Stimulated activated CD4-positive, alpha-beta T cell treated with anti-CD3 and anti-CD28 coated beads, Interleukin-4, amount 100 ng/mL, for 4 hours (primary cell): Measurements from ENCODE around the gene STX16.
"Not testable (repeated sequence)": the region's sequence is repeated elsewhere in the genome, so short reads cannot be mapped to it uniquely, and the experiment has no call there.

Experiments
- DNase-seq, 2 experiments: peaks; one replicate each; pipeline ENCODE4 v3.0.0-alpha.2; 2020

The STX16 gene

DNA sequence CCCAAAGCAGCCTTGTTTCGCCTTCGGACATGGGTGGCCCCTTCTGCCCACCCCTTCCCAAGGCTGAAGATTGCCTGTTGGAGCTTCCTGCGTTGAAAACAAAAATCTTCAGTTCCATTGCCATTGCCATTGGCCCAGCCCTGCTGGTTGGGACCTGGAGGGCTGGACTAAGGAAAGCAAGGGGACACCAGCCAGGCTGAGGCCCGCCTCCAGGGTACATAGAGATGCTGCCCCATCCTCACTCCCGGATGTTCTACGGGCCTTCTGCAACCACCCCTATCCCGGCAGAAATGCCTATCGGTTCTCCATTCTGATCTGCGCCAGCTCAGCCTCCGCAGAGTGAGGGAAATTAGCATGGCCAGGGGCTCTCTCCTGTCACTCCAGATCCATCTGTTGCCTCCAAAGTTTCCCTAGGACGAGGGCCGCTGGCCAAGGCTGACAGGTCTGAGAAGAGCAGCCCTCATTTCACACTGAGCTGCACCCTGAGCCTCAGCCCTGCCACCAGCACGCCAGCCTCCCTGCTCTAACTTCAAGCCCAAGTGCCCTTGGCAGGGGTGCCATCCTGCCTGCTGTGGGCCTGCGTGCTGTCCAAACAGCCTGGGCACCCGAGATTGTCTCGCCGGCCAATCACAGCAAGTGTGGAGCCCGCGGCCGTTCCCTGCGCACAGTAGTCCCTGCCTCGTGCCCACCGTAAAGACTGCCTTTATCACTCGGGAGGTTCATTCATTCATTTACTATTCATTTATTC, 13.4 kb upstream of the STX16 start:
- no peak for DNase-seq

DNA sequence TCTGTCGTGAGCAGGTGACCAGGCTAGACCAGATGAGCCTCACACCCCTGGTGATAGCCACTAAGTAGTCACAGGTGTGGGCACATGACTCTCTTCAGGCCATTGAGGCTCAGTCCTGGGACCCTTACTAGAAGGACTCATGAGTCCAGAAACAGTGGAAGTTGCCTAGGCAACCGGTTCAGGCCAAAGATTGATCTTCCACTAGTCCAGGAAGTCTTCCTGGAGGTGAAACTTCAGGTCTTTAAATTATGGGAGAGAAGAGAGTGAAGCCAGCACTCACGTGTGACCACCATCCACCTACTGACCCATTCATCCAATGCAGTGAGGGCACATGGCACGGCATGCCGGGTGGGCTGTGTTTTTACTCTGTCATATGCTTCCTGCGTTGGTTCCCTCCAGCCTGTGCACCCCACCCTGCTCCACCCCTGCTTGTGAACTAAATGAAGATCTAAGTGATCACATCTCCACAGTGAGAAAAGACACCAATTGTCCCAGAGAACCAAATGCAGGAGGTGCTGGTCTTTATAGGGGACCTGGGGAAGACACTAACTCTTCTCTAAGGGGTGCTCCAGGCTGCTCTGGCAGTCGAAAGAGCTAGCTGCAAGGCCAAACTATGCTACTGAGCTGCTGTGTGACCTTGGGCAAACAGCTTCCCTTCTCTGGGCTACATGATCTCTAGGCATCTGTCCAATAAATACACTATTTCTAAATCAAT, 12.5 kb upstream of the STX16 start:
- no peak for DNase-seq

DNA sequence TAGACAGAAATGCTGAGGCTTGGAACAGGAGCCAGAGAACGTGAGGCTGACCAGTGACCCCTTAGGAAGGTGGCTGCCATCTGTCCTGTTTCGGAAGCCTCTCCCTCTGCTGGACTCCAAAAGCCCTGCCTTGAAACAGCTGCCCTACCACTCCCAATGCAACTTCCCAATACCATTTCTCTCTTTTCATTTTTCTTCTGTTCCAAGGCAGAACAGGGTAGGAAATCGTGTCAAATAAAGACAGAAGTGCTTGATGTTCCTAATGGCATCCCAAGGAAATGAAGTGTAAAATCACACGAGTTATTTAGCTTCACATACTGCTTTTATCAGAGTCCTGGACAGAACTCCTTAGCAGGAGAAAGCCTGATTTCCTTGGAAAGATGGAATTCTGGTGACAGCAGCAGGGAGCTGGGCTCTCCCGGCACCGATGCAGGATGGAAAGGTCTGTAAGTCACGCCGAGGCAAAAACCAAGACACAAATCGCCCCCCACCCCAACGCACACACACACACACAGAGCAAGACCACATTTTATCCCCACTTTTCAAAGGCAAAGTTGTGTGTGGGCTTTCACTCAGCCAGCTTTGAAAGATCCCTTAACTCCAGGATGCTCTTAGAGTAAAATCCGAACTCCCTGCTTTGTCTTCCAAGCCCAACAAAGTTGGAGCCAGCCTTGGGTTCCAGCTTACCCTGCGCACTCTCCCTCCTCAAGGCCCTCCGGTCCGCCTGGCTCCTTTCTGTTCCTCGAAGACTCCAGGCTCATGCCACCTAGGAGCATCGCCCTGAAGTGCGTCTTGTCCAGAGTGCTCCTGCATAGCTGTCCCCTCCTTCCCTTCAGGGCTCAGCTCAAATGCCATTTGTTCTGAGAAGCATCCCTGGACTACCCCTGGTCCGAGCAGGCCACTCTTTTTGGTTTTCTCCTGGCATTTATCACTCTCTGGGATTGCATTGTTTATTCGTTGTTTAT, 11.6 kb upstream of the STX16 start:
- DNase-seq = no peak

DNA sequence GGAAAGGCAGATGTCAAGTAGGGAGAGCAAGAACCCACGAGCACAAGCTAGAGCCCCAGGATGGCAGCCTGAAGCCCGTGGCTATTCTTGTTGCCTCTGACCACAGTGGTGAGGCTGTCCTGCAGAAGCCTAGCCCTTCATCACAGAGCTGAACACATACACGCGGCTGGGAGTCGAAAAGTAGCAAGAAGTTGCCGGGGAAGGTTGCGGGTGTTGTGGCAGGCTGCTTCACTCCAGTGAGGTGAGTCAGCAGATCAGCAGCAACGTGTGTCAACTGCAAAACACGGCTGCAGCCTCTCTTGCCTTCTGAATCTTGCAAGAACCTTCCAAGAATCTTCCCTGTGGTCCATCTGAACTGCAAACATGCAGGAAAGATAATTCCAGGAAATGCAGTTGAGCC, 10.6 kb upstream of the STX16 start:
- no peak for DNase-seq

DNA sequence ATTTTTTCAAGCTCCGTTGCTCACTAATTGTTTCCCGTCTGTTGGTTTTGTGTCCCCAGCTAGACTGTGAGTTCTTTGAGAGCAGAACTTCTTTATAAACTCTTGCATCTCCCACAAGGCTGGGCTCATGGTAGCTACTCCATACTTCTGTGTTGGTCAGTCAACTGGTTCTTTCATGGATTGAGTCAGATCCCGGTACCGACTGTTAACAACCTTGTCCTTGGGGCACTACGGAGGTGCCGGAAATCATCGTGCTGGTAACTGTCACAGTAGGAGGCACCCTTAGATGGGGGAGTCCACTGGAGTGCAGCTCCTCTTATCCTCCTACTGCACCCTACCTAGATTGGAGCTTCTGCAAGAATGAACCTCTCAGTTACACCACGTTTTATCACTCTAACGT, 8.6 kb upstream of the STX16 start:
- DNase-seq = no peak

DNA sequence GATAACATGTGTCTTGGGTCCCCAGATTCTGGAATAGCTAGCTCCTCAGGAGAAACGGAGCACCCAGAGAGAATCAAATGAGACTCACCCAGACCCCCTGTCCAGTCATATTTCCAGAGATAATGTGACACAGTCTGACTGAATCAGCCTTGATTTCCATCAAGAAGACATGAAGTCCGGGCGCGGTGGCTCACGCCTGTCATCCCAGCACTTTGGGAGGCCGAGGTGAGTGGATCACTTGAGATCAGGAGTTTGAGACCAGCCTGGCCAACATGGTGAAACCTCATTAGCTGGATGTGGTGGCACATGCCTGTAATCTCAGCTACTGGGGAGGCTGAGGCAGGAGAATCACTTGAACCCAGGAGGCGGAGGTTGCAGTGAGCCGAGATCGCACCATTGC, 8.2 kb upstream of the STX16 start:
- DNase-seq = not testable (repeated sequence)

DNA sequence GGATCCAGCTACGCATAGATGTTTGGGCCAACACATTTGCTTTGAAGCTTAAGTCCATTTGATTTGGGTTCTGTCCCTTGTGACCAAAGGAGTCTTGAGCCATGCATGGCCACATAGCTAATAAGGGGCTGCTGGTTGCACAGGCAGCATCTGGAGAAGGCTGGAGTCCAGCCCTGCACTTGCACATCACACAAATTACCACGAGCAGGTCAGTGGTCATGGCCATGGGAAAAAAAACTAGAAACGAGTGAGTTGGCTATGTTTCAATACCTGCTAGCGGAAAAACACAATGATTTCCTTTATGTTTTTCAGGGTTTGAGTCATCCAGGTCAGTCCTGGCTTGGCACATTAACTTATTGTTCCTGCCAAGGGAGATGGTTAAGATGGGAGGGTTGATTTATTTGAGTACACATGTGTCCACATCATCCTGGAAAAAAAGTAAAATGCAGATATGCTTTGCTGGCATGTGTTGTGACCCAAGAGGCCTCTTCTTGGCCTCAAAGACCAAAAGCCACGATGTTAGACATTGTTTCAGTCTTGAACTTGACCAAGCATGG, 5.6 kb upstream of the STX16 start:
- DNase-seq = no peak

DNA sequence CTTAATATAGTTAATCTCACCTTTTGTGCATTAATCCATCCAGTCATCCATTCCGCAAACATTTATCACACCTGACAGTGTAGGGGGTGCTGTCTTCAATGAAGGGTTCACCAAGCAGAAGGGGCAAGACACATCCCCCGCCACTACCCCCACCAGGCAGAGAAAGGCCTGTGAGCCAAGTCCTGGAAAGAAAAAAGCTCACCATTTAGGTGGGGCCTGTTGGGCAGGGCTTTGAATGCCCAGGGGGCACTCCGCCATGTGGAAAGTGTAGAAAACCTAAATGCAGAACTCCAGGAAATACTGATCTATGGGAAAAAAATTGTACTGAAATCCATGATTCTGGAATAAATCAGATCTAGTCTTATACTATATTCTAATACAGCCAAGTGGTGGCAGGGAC, 4.8 kb upstream of the STX16 start:
- DNase-seq = no peak

DNA sequence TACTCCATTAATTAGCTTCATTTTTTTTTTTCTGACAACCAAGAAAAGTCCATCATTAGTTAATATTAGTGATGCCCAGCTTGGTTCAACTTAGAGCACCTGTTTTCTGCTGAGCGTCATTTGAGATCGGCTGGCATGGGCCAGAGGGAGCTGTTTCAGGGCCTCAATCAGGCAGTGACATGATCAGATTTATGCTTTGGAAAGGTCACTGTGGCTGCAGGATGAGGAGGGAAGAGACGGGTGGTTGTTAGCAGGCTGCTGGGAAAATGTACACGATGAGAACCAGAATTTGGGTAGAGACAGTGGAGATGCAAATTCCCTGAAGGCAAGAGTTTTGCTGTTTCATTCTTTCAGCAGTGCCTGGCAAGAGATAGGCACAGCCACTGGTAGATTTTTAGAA, 4.4 kb upstream of the STX16 start:
- no peak for DNase-seq

DNA sequence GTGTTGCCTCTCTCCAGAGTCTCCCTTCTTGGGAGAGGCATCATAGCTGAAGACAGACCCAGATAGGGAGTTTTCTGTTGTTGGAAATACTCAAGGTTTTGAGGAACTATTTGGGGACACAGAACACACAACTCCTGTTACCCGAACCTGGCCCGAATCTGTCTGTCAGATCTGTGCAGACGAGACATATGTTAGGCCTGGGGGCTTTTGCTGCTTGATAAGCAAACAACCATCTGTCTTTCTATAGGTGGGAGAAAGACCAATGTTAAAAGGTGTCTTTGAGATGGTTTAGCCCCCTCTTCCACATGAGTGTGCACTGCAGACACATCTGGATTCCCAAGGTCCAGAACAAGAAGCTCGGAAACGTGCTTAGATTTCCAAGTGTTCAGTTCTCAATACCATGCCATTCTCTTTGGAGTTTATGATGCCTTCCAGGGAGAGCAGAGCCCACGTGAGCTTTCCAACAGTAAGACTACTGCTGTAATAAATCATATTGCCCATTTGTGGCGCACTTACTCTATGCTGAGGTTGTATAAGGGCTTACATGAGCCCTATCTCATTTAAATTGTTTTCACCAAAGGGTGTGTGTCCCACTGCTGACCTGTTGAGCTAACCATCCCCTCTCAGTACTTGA, 3.8 kb upstream of the STX16 start:
- no peak for DNase-seq

DNA sequence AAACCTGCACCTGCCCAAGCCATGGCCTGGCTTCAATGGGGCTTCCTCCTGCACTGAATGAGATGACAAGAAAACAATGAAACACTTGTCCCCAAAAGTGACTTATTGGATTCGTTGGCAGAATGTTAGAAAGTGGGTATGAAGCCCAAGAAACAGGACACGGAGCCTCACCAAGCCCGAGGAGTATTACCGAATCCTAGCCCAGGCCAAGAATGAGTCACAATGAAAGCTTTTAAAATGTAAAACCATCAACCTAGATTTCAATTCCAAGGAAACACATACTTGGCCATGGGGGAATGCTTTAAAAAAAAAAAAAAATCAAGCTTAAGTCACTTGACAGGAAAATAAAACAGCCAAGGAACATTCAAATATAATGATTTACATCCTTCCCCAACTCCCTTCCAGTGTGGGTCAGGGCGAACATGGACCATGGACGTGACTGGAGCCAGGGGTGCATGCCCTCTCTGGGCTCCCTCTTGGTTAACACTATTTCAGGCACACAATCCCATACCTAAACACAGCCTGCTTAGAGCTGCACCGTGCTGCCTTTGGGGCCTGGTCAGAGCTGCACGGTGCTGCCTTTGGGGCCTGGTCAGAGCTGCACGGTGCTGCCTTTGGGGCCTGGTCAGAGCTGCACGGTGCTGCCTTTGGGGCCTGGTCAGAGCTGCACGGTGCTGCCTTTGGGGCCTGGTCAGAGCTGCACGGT, 3.1 kb upstream of the STX16 start:
- DNase-seq = no peak

DNA sequence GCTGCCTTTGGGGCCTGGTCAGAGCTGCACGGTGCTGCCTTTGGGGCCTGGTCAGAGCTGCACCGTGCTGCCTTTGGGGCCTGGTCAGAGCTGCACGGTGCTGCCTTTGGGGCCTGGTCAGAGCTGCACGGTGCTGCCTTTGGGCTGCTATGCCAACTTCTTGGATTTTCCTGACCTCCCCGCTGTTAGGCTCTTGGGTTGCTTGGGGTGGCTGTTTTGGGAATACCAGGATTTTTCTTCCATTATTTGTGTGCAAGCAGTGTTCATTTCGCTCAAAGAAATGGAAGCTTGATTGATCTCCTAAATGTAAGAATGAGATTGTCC, 2.6 kb upstream of the STX16 start:
- DNase-seq = not testable (repeated sequence)

DNA sequence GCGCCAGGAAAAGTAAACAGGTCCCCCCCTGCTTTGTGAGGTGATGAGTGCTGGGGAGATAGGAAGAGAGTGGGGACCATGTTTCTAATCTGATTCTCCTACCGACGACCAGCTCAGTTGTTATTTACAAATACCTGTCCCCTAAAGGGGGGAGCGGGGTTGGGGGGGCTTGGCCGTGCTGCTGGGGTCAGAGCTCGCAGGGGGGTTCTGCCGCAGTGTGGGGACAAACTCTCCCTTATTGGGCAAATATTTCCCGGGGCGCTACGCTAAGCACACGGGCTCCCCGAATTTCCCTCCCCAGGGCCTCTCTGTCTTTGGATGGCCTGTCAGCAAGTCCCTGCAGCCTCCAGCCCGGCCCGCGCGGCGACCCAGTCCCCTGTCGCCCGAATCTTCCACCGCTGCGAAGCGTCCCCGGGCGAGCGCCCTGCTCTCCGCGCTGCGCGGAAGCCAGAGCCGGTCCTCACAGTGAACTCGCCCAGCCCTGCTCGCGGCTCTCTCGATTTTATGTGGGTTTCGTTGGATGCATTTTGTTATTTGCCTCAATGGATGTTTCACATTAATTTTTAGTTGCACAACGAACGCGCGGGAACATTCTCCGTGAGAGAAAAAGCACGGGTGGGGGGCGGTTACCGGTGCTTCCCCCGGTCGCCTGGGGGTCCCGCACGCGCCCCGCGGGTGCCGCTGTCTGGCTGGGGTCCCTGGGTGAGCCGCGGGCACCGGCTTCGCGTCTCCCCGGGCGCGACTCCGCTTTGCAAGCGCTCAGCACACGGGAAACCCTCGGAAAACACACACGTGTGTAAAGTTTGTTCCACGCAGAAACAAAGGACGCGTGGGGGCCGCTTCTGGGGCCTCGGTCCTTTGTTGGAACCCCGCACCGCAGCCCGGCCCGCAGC, 1.5 kb upstream of the STX16 start:
- DNase-seq = peak in 1 of 2 experiments; percentile 43

DNA sequence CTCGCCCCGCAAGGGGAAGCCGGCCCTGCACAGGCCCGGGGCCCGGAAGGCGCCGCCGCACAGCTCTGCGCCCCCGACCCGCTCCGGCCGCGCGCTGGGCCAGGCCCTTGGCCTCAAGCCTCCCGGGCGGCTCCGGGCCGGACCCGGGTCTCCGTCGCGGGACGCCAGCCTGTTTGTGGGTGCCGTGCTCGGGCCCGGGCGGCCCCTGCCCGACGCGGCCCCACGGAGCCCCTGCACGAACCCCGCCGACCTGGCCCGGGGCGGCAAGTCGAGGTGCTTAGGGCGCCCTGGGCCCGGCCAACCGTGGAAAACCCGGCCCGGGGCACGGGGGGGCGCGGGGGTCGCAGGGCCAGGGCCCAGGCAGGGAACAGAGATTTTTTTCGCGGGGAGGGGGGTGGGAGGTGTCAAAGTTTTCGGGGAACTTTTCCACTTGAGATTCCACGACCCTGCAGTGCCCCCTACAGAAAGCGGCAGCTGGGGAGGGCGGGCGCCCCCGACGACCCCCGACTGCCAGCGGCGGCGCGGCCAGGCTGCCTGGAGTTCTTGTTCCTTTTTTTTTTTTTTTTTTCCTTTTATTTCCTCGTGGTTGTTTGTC, 805 bp upstream of the STX16 start:
- DNase-seq = peak; percentile 41 to 49

DNA sequence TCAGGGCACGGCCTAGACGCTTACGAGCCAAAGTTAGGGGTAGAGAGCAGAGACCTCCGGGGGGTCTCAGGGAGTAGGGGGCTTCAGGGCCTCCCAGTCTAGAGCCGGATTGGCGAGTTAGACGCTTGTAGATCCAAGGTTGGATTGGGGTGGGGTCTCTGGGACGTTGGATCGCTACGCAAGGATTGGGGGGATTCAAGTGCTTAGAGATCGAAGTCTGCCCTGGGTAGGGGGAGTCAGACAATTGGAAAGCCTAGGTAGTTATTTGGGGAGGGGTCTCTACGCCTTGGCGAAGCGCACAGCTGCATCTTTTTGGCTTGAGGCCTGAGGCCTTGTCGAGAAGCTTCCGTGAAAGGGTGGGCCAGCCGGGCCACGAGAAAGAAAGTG, 469 bp downstream of the STX16 start:
- DNase-seq = no peak

DNA sequence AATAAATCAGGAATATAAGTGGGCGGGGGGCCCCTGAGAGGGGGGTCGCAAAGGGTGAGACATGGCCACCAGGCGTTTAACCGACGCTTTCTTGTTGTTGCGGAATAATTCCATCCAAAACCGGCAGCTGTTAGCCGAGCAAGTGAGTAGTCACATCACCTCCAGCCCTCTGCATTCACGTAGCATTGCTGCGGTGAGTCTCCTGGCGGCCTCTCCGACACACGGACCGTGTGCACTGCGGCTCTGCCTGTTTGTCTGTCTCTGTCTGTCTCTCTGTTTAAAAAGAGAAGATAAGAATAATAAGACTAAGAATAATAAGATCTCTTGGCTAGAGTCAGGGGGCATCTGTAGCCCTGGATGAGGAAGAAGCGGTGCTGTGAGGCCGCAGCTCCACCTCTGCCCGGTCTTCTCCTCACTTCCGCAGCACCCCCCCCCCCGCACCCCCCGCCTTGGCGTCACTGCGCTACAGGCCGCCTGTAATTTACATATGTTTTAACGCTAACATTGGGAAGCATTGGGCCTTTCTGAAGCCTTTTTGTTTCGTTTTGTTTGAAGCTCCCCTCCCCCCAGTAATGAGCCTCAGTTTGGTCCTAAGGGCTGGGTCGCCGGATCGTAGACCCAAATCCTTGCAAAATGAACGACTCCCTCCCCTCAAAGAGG, 993 bp downstream of the STX16 start:
- DNase-seq = peak; percentile 44 to 74

DNA sequence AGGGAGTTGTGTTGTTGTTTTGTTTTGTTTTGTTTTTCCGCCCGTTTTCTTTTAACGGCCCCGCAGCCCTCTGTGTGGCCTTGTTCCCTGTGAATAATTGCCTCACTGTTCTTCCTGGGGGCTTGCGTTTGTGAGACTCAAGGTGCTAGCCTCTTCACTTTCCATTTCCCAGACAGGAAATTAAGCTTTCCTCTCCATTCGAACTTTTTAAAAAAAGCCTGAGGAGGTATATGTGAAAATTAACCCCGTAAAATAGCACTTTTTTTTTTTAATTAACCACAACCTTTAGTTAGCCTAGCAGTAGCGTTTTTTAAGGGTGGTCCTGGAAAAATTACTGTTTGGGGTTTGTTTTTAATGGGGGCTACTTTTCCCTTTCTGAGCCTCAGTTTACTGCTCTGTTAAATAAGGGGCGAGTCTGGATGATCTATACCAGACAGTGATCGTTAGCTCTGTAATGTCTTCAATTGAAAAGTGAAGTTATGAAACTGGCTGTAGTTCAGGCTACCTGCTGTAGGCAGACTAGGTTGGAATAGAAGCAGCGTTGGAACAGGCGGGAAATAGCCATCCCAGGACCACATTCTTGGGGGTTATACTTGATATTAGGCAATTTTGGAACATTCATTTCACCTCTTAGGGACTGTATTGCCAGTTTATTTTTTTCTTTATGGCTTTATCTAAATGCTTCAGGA, 1.7 kb downstream of the STX16 start:
- DNase-seq = no peak

DNA sequence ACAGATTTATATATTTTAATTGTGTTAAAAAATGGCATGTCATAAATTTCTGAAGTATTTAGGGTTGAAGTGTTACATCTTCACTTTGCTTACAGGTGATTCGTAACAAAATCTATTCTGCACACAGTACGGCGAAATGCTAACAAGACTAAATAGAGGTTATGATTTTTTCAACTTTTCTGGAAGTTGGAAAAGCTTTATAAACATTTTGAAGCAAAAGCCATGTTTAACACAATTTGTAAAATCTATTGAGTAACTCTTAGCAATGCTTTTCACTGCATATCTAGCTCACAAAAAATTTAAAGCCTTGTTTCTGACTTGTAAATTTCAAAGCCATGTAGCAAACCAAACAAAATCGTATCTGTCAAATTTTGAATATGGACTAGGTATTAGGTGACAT, 3.3 kb downstream of the STX16 start:
- no peak for DNase-seq

DNA sequence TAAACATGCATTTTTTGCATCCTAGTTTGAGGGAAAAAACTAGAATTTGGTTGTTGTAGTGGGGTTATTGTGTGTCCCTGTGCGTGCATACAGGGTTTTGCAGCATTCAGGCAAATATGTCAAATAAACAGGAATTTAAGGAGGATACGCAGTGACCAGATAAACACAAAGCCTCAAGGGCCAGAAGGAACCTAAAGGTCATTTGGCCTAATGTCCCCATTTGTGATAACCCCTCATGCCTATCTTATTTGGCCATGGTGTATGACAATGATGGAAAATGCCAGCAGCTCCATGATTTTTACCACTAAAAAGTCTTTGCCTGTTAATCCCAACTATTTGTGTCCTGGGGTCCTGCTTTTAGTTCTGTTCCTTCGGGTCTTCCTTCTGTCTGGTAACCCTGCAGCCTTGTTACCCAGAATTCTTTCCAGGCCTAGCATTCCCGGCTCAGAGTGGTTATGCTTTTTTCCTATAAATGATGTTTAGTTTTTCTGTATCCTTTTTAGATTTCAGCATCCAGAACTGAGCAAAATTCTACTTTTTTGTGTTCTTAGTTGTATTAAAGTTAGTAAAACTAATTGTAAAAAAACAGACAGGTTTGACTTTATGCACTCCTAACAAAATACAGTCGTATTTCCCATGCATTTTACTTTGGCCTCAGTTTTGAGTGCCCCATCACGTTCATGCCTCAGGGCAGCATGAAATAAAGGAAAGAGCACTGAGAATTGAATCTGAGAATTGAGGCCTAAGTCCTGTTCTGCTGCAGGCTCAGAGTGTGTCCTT, 4.4 kb downstream of the STX16 start:
- DNase-seq = no peak
